Measurements from ENCODE around the gene SNX21. TPM values are rescaled to one million over a fixed set of nuclear protein-coding genes. Genes with fewer than 3 reads are reported as not detected.

Gene SNX21
- total and polyA plus RNA-seq, 2 experiments from 2014 or later: 42.7 to 270 TPM

GRCh38 chr20:45878076-45878761, 44.6 kb downstream of the SNX21 start:
- no peaks in the 10 kb centered on the region for H3K27me3 ChIP-seq
- peaks cover 23% of the 10 kb centered on the region for H3K36me3 ChIP-seq
- TF ChIP-seq CTCF (IDR thresholded peaks at IDR 0.05; ENCODE audit: low read depth, low read length): no peak
- H3K9me3 ChIP-seq (ENCODE audit: low read depth): no peaks in the 10 kb centered on the region
- no peak for DNase-seq (ENCODE audit: low read depth in 1 of 2, low spot score in 1 of 2)
- H3K4me3 ChIP-seq: no peak overlapping the region
- no peak overlapping the region for H3K27ac ChIP-seq
- peaks cover 6% of the 10 kb centered on the region for H3K4me1 ChIP-seq (ENCODE audit: low read depth)

GRCh38 chr20:45880988-45881788, 47.6 kb downstream of the SNX21 start, which contains the start of gene ZSWIM1:
Gene ZSWIM1 (plus strand): TSS chr20:45881227. CDS start chr20:45882593, 1,366 bp downstream.
- Histone ChIP-seq H3K36me3 (peaks cover 24% of the 10 kb centered on the region), H3K9me3 (ENCODE audit: low read depth) (no peaks in the 10 kb centered on the region), H3K27ac (peak within 1 kb of the TSS; percentile 67), H3K4me1 (ENCODE audit: low read depth) (peaks cover 6% of the 10 kb centered on the region), H3K4me3 (peak within 1 kb of the TSS; percentile 52), H3K27me3 (no peaks in the 10 kb centered on the region)
- peak; percentile 98 to 99 for DNase-seq (ENCODE audit: low read depth in 1 of 2, low spot score in 1 of 2)
- TF ChIP-seq CTCF (IDR thresholded peaks at IDR 0.05; ENCODE audit: low read depth, low read length): no peak

- Histone ChIP-seq H3K27ac (peak overlapping the region; percentile 18), H3K36me3 (peaks cover 18% of the 10 kb centered on the region), H3K27me3 (no peaks in the 10 kb centered on the region), H3K9me3 (ENCODE audit: low read depth) (no peaks in the 10 kb centered on the region), H3K4me3 (no peak overlapping the region), H3K4me1 (ENCODE audit: low read depth) (peaks cover 6% of the 10 kb centered on the region)
- no peak for TF ChIP-seq CTCF (IDR thresholded peaks at IDR 0.05; ENCODE audit: low read depth, low read length)
- no peak for DNase-seq (ENCODE audit: low read depth in 1 of 2, low spot score in 1 of 2)
Observed at GRCh38 chr20:45882469-45883099, 49.0 kb downstream of the SNX21 start.

- peaks cover 16% of the 10 kb centered on the region for H3K36me3 ChIP-seq
- H3K9me3 ChIP-seq (ENCODE audit: low read depth): no peaks in the 10 kb centered on the region
Observed at GRCh38 chr20:45883100-45883469, 49.5 kb downstream of the SNX21 start.

More at GRCh38 chr20:45883100-45883469, 49.5 kb downstream of the SNX21 start:
- no peak for DNase-seq (ENCODE audit: low read depth in 1 of 2, low spot score in 1 of 2)
- H3K27ac ChIP-seq: peak overlapping the region; percentile 18
- H3K4me3 ChIP-seq: no peak overlapping the region
- H3K27me3 ChIP-seq: no peaks in the 10 kb centered on the region
- peaks cover 6% of the 10 kb centered on the region for H3K4me1 ChIP-seq (ENCODE audit: low read depth)
- no peak for TF ChIP-seq CTCF (IDR thresholded peaks at IDR 0.05; ENCODE audit: low read depth, low read length)

Data from cardiac muscle cell (in vitro differentiated cells and primary cell).